Esophagus muscularis mucosa (tissue), 4 donors: ENCODE measurements around the gene UGT1A6.

ENCODE experiments used
- EP300 ChIP-seq: sonication (generic); formaldehyde crosslinking; IDR thresholded peaks from one replicate; pipeline ENCODE4 v1.6.1; 2017; ENCODE audit warnings: antibody characterized with exemption
- POLR2A ChIP-seq: fragments of 450-650 bp; IDR thresholded peaks from one replicate; pipeline ENCODE4 v1.6.1; 2017; ENCODE audit warnings: antibody characterized with exemption, moderate library complexity, mild to moderate bottlenecking, low read depth
- POLR2AphosphoS5 ChIP-seq, 2 donors: sonication (generic); formaldehyde crosslinking; IDR thresholded peaks; one replicate each; pipeline ENCODE4 v1.6.1; 2017; ENCODE audit warnings: antibody characterized with exemption in 2 of 2
- TF ChIP-seq, protein P1 (sequence below), 3 experiments: fragments of 200-600 bp in 2 of 3; fragments of 450-650 bp in 1 of 3; sonication (generic) in 2 of 3; IDR thresholded peaks; one replicate each; pipeline ENCODE4 v1.5.1; 2017 to 2019; ENCODE audit warnings: antibody characterized with exemption in 3 of 3, mild to moderate bottlenecking in 2 of 3, moderate library complexity in 1 of 3

GRCh38 chr2:233671290-233672161, 21.2 kb upstream of the UGT1A6 start, which contains the start of gene UGT1A9:
- TF ChIP-seq, protein P1, sequence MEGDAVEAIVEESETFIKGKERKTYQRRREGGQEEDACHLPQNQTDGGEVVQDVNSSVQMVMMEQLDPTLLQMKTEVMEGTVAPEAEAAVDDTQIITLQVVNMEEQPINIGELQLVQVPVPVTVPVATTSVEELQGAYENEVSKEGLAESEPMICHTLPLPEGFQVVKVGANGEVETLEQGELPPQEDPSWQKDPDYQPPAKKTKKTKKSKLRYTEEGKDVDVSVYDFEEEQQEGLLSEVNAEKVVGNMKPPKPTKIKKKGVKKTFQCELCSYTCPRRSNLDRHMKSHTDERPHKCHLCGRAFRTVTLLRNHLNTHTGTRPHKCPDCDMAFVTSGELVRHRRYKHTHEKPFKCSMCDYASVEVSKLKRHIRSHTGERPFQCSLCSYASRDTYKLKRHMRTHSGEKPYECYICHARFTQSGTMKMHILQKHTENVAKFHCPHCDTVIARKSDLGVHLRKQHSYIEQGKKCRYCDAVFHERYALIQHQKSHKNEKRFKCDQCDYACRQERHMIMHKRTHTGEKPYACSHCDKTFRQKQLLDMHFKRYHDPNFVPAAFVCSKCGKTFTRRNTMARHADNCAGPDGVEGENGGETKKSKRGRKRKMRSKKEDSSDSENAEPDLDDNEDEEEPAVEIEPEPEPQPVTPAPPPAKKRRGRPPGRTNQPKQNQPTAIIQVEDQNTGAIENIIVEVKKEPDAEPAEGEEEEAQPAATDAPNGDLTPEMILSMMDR (IDR thresholded peaks at IDR 0.05): no peak
- TF ChIP-seq POLR2AphosphoS5 (IDR thresholded peaks at IDR 0.05) (no peak), POLR2A (no peak), EP300 (no peak)
